ENCODE results near the gene C11orf42.

GRCh38 chr11:6219359-6219758, 14.0 kb downstream of the C11orf42 start:
- TF ChIP-seq CTCF (IDR thresholded peaks at IDR 0.05) (no peak), POLR2A (IDR thresholded peaks at IDR 0.05) (no peak)
